ENCODE measurements around the gene DCBLD1.

- no peak for TF ChIP-seq EZH2 (IDR thresholded peaks at IDR 0.05; ENCODE audit: insufficient read depth, poor library complexity, severe bottlenecking)
- TF ChIP-seq EZH2phosphoT487 (IDR thresholded peaks at IDR 0.05; ENCODE audit: insufficient read depth, low read depth): no peak
These were observed 18.5 kb upstream of the DCBLD1 start for GRCh38 chr6:117463762-117464665.

Measured in GM23248 (cell line).